Measurements from ENCODE around the gene HIGD1C. TPM values are rescaled to one million over a fixed set of nuclear protein-coding genes. Genes with fewer than 3 reads are reported as not detected.
"Not testable (repeated sequence)": the region's sequence is repeated elsewhere in the genome, so short reads cannot be mapped to it uniquely, and the experiment has no call there.

Gene HIGD1C
- total RNA-seq, 3 donors from 2014 or later: not detected

DNA sequence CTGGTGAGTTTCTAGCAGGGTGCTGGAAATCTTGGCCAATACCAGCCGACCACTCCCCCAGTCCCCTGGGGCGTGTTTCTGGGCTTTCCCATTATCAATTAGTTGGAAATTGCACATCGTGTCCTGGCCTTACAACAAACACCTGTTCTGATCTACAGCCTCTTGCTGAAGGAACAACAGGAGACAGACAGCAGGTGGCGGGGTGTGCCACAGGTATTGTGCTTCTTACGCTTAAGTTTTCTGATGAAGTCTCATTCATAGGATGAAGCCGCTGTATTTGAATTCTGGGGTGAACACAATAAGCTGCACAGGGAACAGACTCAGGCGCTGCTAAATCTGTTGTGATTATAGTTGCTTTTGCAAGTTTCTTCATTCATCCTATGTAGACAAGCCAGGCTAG, 703 bp downstream of the HIGD1C start:
- H3K27ac ChIP-seq: no peak overlapping the region
- no peak overlapping the region for H3K4me3 ChIP-seq
- DNase-seq (ENCODE audit: low spot score in 2 of 2): no peak
- H3K36me3 ChIP-seq: no peaks in the 10 kb centered on the region
- no peaks in the 10 kb centered on the region for H3K27me3 ChIP-seq
- no peaks in the 10 kb centered on the region for H3K9me3 ChIP-seq
- no peak for TF ChIP-seq POLR2A (IDR thresholded peaks at IDR 0.05)
- TF ChIP-seq, protein P1, sequence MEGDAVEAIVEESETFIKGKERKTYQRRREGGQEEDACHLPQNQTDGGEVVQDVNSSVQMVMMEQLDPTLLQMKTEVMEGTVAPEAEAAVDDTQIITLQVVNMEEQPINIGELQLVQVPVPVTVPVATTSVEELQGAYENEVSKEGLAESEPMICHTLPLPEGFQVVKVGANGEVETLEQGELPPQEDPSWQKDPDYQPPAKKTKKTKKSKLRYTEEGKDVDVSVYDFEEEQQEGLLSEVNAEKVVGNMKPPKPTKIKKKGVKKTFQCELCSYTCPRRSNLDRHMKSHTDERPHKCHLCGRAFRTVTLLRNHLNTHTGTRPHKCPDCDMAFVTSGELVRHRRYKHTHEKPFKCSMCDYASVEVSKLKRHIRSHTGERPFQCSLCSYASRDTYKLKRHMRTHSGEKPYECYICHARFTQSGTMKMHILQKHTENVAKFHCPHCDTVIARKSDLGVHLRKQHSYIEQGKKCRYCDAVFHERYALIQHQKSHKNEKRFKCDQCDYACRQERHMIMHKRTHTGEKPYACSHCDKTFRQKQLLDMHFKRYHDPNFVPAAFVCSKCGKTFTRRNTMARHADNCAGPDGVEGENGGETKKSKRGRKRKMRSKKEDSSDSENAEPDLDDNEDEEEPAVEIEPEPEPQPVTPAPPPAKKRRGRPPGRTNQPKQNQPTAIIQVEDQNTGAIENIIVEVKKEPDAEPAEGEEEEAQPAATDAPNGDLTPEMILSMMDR (IDR thresholded peaks at IDR 0.05): no peak
- TF ChIP-seq POLR2AphosphoS5 (IDR thresholded peaks at IDR 0.05): no peak
- H3K4me1 ChIP-seq: no peaks in the 10 kb centered on the region
- intact Hi-C loops (cut with DNase I; ENCODE audit: low total_unique reads): no loop called here

DNA sequence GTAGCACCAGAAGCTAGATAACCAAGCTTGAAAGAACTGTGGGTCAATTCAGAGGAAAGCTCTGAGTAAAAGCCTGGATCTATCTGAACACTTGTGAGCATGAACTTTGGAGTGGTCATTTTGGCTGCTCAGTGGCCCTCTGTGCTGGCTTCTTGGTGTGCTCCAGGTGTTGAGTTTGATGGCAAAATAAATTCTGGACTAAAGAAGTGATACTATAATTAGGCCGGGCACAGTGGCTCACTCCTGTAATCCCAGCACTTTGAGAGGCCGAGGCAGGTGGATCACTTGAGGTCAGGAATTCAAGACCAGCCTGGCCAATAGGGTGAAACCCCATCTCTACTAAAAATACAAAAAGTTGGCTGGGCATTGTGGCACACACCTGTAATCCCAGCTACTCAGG, 2.4 kb downstream of the HIGD1C start:
- H3K4me1 ChIP-seq; H3K27ac ChIP-seq; H3K27me3 ChIP-seq; H3K4me3 ChIP-seq; intact Hi-C loops (cut with DNase I; ENCODE audit: low total_unique reads); H3K9me3 ChIP-seq; DNase-seq (ENCODE audit: low spot score in 2 of 2); H3K36me3 ChIP-seq: not testable (repeated sequence)

DNA sequence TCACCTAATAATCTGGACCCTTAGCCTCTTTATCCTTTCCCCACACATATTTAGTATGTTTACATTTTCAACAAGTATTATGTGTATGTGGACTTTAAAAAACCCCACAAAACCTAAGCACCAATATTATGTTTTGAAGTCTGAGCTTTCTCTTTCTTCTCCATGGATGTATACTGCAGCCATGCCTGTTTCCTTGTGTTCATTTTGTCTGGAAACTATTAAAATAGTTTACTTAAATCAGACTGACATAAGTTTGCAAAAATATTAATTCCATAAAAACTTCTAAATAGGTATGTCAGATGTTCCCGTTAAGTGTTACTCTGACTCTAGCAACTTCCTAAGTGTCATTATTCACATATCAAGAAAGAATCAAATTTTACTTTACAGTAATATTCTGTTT, 2.9 kb downstream of the HIGD1C start:
- TF ChIP-seq POLR2AphosphoS5 (IDR thresholded peaks at IDR 0.05): no peak
- no peak for TF ChIP-seq POLR2A (IDR thresholded peaks at IDR 0.05)
- TF ChIP-seq, protein P1 (IDR thresholded peaks at IDR 0.05): no peak
- no peak overlapping the region for H3K27ac ChIP-seq
- DNase-seq (ENCODE audit: low spot score in 2 of 2): no peak
- no peaks in the 10 kb centered on the region for H3K27me3 ChIP-seq
- H3K36me3 ChIP-seq: no peaks in the 10 kb centered on the region
- H3K4me1 ChIP-seq: no peaks in the 10 kb centered on the region
- intact Hi-C loops (cut with DNase I; ENCODE audit: low total_unique reads): no loop called here
- H3K9me3 ChIP-seq: no peaks in the 10 kb centered on the region
- no peak overlapping the region for H3K4me3 ChIP-seq

DNA sequence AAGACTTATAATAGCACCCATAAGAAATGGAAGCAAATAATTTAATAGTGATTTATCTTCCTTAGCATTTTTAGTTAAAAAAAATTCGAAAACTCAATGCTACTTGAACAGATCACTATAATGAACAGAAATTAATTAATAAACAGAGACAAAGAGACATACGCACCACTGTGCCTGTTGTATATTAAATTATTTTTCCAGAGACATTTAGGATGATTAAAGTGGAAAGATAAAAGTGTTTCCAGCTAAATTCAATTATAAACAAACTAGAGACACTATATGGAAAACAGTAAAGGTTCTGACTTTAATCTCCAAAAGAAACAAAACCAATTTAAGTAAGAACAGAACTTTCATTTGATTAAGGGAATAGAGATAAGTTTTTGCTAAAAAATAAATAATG, 3.4 kb downstream of the HIGD1C start:
- Histone ChIP-seq H3K36me3 (no peaks in the 10 kb centered on the region), H3K9me3 (no peaks in the 10 kb centered on the region), H3K4me1 (no peaks in the 10 kb centered on the region), H3K4me3 (no peak overlapping the region), H3K27ac (no peak overlapping the region), H3K27me3 (no peaks in the 10 kb centered on the region)
- no peak for DNase-seq (ENCODE audit: low spot score in 2 of 2)
- TF ChIP-seq, protein P1 (IDR thresholded peaks at IDR 0.05): no peak
- TF ChIP-seq POLR2AphosphoS5 (IDR thresholded peaks at IDR 0.05) (no peak), POLR2A (IDR thresholded peaks at IDR 0.05) (no peak)
- intact Hi-C loops (cut with DNase I; ENCODE audit: low total_unique reads): no loop called here

DNA sequence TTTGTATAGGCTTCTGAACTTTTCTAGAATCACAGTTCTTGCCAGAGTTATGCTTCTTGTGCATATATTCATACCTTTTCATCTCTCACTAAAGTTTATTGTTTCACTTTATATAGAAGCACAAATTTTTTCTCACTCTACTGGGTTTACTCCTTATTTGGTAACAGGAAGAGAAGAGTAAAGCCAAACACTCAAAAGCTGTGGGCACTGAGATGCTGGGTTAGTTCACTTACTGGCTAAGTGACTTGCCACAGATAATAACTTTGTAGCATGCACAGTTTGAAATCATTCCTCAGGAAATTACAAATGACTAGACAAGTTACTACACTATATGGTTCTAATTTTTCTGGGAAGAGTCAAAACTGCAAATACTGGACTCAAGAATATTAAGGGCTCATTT, 7.8 kb downstream of the HIGD1C start:
- Histone ChIP-seq H3K4me1 (no peaks in the 10 kb centered on the region), H3K4me3 (no peak overlapping the region), H3K27me3 (no peaks in the 10 kb centered on the region), H3K36me3 (no peaks in the 10 kb centered on the region), H3K9me3 (no peaks in the 10 kb centered on the region), H3K27ac (no peak overlapping the region)
- no peak for DNase-seq (ENCODE audit: low spot score in 2 of 2)
- no peak for TF ChIP-seq POLR2AphosphoS5 (IDR thresholded peaks at IDR 0.05)
- TF ChIP-seq POLR2A (IDR thresholded peaks at IDR 0.05): no peak
- intact Hi-C loops (cut with DNase I; ENCODE audit: low total_unique reads): no loop called here

DNA sequence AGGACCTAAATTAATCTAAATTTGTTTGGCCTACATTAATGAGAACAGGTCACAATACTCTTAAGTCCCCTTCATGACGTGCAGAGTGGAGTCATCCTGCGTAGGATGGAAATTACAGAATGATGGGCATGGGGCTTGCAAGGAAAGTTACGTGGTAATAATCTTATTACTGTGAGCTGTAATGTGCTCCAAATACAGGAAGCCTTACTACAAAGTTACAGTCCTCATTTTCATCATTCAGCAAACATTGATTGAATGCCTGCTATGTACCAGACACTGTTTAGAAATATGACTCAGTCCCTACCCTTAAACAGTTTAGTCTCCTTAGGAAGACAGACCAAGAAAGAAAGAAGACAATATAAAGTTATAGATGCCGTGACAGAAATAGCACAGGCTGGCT, 9.4 kb downstream of the HIGD1C start:
- no peak overlapping the region for H3K4me3 ChIP-seq
- TF ChIP-seq POLR2A (IDR thresholded peaks at IDR 0.05): no peak
- no peak for TF ChIP-seq POLR2AphosphoS5 (IDR thresholded peaks at IDR 0.05)
- TF ChIP-seq, protein P1 (IDR thresholded peaks at IDR 0.05): no peak
- intact Hi-C loops (cut with DNase I; ENCODE audit: low total_unique reads): no loop called here
- no peak for DNase-seq (ENCODE audit: low spot score in 2 of 2)
- no peaks in the 10 kb centered on the region for H3K27me3 ChIP-seq
- H3K27ac ChIP-seq: no peak overlapping the region
- H3K36me3 ChIP-seq: no peaks in the 10 kb centered on the region
- no peaks in the 10 kb centered on the region for H3K9me3 ChIP-seq
- no peaks in the 10 kb centered on the region for H3K4me1 ChIP-seq

All from breast epithelium (tissue), 4 donors.